Vagina (tissue), 2 donors: ENCODE results near the gene KRTAP12-2.

ENCODE experiments used
- CTCF ChIP-seq, 3 experiments: fragments of 450-650 bp in 2 of 3; fragments of 200-600 bp in 1 of 3; sonication (generic) in 1 of 3; IDR thresholded peaks; one replicate each; pipeline ENCODE4 v1.5.1; 2017 to 2019; ENCODE audit warnings: antibody characterized with exemption in 3 of 3, mild to moderate bottlenecking in 2 of 3, moderate library complexity in 2 of 3
- POLR2A ChIP-seq, 2 donors: fragments of 450-650 bp; IDR thresholded peaks; one replicate each; pipeline ENCODE4 v1.6.1; 2017; ENCODE audit warnings: antibody characterized with exemption in 2 of 2, mild to moderate bottlenecking in 2 of 2, moderate library complexity in 2 of 2
- POLR2AphosphoS5 ChIP-seq, 2 donors: sonication (generic); formaldehyde crosslinking; IDR thresholded peaks; one replicate each; pipeline ENCODE4 v1.9.0; 2017; ENCODE audit warnings: antibody characterized with exemption in 2 of 2, mild to moderate bottlenecking in 2 of 2, low read depth in 1 of 2; ENCODE audit not compliant: insufficient read depth in 1 of 2

DNA sequence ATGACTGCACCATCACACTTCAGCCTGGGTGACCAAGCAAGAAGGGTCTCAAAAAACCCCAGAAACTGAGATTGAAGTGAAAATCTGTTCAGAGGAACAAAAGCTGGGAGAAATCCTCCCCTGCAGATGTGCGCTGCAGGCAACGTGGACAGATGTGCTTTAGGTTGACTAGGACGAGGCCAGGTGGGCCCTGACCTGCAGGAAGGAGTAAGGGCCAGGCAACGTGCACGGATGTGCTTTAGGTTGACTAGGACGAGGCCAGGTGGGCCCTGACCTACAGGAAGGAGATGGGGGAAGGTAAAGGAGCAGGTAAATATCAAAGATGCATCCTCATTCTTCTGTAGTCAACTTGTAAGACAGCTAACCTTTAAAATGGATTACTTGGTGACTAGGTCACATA, 17.8 kb upstream of the KRTAP12-2 start:
- no peak for TF ChIP-seq CTCF (IDR thresholded peaks at IDR 0.05)
- no peak for TF ChIP-seq POLR2A (IDR thresholded peaks at IDR 0.05)
- TF ChIP-seq POLR2AphosphoS5 (IDR thresholded peaks at IDR 0.05; ENCODE audit: insufficient read depth in 1 of 2, low read depth in 1 of 2) = no peak
